Neural progenitor cell (in vitro differentiated cells): ENCODE data around the gene TNFRSF6B.

ENCODE experiments used
- EZH2 ChIP-seq: fragments of 200-600 bp; sonication (generic); IDR thresholded peaks from 2 replicates; pipeline ENCODE4 v1.6.1; 2017; ENCODE audit warnings: antibody characterized with exemption, mild to moderate bottlenecking, moderate library complexity
- TF ChIP-seq, protein P1 (sequence below): fragments of 200-600 bp; sonication (generic); IDR thresholded peaks from 2 replicates; pipeline ENCODE4 v1.5.1; 2017; ENCODE audit warnings: antibody characterized with exemption, mild to moderate bottlenecking

DNA sequence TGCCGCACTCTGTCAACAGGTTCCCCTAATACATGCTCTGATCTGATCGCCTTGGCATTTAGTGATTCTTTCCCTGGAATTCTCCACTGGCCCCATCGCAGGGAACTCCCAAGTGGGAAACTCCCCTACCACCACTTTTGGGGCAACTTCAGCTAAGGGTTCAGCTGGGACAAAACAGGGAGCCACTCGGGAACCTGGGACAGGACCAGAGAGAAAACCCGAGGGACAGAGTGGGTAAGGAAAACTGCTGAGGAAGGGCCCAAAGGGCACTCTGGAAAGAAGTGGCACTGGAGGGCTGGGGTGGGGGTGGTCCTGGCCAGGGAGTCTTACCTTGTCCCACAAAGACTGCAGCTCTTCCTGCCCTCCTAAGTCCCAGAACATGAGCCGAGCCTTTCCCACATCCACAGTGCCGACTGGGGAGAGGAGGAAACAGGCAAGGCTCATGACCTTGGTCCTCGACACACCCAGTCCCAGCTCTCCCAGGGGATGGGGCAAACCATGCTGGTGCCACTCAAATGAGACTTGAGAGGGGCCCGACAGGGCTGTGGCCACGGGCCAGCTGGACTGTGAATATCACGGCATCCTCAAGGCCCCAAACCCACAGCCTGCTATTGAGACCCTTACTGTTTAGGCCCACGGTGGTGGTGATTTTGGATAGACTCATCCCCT is 9.7 kb downstream of the TNFRSF6B start:
- TF ChIP-seq, protein P1, sequence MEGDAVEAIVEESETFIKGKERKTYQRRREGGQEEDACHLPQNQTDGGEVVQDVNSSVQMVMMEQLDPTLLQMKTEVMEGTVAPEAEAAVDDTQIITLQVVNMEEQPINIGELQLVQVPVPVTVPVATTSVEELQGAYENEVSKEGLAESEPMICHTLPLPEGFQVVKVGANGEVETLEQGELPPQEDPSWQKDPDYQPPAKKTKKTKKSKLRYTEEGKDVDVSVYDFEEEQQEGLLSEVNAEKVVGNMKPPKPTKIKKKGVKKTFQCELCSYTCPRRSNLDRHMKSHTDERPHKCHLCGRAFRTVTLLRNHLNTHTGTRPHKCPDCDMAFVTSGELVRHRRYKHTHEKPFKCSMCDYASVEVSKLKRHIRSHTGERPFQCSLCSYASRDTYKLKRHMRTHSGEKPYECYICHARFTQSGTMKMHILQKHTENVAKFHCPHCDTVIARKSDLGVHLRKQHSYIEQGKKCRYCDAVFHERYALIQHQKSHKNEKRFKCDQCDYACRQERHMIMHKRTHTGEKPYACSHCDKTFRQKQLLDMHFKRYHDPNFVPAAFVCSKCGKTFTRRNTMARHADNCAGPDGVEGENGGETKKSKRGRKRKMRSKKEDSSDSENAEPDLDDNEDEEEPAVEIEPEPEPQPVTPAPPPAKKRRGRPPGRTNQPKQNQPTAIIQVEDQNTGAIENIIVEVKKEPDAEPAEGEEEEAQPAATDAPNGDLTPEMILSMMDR, result no peak
- TF ChIP-seq EZH2, result no peak
